GM23248 (cell line): Measurements from ENCODE around the gene OR1D5. TPM values are rescaled to one million over a fixed set of nuclear protein-coding genes. Genes with fewer than 3 reads are reported as not detected.

Source experiments
- DNase-seq: peaks from one replicate; pipeline ENCODE4 v3.0.0-alpha.2; 2015
- H2AFZ ChIP-seq: fragments of 200-600 bp; sonication (generic); 2 replicates; pipeline ENCODE4 v1.6.1; 2016; ENCODE audit warnings: antibody characterized with exemption
- H3F3A ChIP-seq: fragments of 200-600 bp; sonication (generic); 2 replicates; pipeline ENCODE4 v1.6.1; 2016; ENCODE audit warnings: mild to moderate bottlenecking, antibody characterized with exemption, mixed run types; ENCODE audit not compliant: insufficient read depth
- H3K27ac ChIP-seq: fragments of 200-600 bp; sonication (generic); 2 replicates; pipeline ENCODE4 v1.5.1; 2016; ENCODE audit warnings: mild to moderate bottlenecking
- H3K27me3 ChIP-seq: fragments of 200-600 bp; sonication (generic); replicated peaks from 2 replicates; pipeline ENCODE4 v1.6.1; 2016; ENCODE audit warnings: mild to moderate bottlenecking; ENCODE audit not compliant: insufficient read depth
- H3K36me3 ChIP-seq: fragments of 200-600 bp; sonication (generic); 2 replicates; pipeline ENCODE4 v1.6.1; 2016; ENCODE audit warnings: low read depth, mild to moderate bottlenecking
- H3K4me1 ChIP-seq: fragments of 200-600 bp; sonication (generic); 2 replicates; pipeline ENCODE4 v1.6.1; 2016; ENCODE audit warnings: mild to moderate bottlenecking; ENCODE audit not compliant: insufficient read depth
- H3K4me2 ChIP-seq: fragments of 200-600 bp; sonication (generic); one replicate; pipeline ENCODE4 v1.6.1; 2016; ENCODE audit warnings: mild to moderate bottlenecking; ENCODE audit not compliant: unreplicated experiment
- H3K4me3 ChIP-seq: fragments of 200-600 bp; sonication (generic); 2 replicates; pipeline ENCODE4 v1.5.1; 2016; ENCODE audit warnings: mild to moderate bottlenecking
- H3K79me2 ChIP-seq: fragments of 200-600 bp; sonication (generic); 2 replicates; pipeline ENCODE4 v1.6.1; 2016; ENCODE audit warnings: mild to moderate bottlenecking; ENCODE audit not compliant: insufficient read depth
- H3K9ac ChIP-seq: fragments of 200-600 bp; sonication (generic); 2 replicates; pipeline ENCODE4 v1.6.1; 2016; ENCODE audit warnings: mild to moderate bottlenecking
- H3K9me2 ChIP-seq: fragments of 200-600 bp; sonication (generic); 2 replicates; pipeline ENCODE4 v1.6.1; 2016; ENCODE audit warnings: mixed run types, mild to moderate bottlenecking, moderate library complexity; ENCODE audit not compliant: insufficient read depth
- H3K9me3 ChIP-seq: fragments of 200-600 bp; sonication (generic); one replicate; pipeline ENCODE4 v1.6.1; 2017; ENCODE audit warnings: low read depth
- H4K20me1 ChIP-seq: fragments of 200-600 bp; sonication (generic); 2 replicates; pipeline ENCODE4 v1.6.0; 2016; ENCODE audit not compliant: insufficient read depth
- EZH2 ChIP-seq: fragments of 200-600 bp; sonication (generic); IDR thresholded peaks from 2 replicates; pipeline ENCODE4 v1.6.1; 2018; ENCODE audit warnings: antibody characterized with exemption, mild to moderate bottlenecking; ENCODE audit not compliant: insufficient read depth, poor library complexity, severe bottlenecking
- EZH2phosphoT487 ChIP-seq: fragments of 200-600 bp; sonication (generic); IDR thresholded peaks from 2 replicates; pipeline ENCODE4 v1.6.1; 2018; ENCODE audit warnings: antibody characterized with exemption, moderate library complexity, mild to moderate bottlenecking, low read depth; ENCODE audit not compliant: insufficient read depth
- WGBS, 2 experiments: methylation state at CpG; one replicate each; pipeline ENCODE4 v1.1.6; 2015 to 2017; ENCODE audit warnings: low lambda C conversion rate in 2 of 2, low coverage in 1 of 2; ENCODE audit errors: missing lambda C conversion rate in 2 of 2; 5-methylcytosine and 5-hydroxymethylcytosine counted together
- in situ Hi-C: fragments of 300-500 bp; cut with MboI; formaldehyde crosslinking; loops from 2 replicates; pipeline ENCODE4 v1.15.0; 2020
- polyA plus RNA-seq: library from polyadenylated mRNA; unstranded; fragments of >200 nt; fragmentation: Nextera tagmentation; extraction: Ambion mirVana; gene quantifications from 2 replicates; pipeline ENCODE4 v1.2.1, GENCODE V29; 2016
- total RNA-seq: library from RNA; depleted of rRNA; stranded (reverse); fragments of >200 nt; shearing (Covaris generic); gene quantifications from 2 replicates; pipeline ENCODE4 v1.2.3, GENCODE V29; 2014

OR1D5 gene
- total and polyA plus RNA-seq, 2 experiments from 2014 or later = not detected

GRCh38 chr17:3035968-3036280 is 27.5 kb downstream of the OR1D5 start:
- no peaks in the 10 kb centered on the region for H3K79me2 ChIP-seq
- H3K4me1 ChIP-seq = no peaks in the 10 kb centered on the region
- no peak for DNase-seq
- no peaks in the 10 kb centered on the region for H3K9me2 ChIP-seq
- no peak overlapping the region for H3K9ac ChIP-seq
- TF ChIP-seq EZH2 = no peak
- TF ChIP-seq EZH2phosphoT487 = no peak
- H4K20me1 ChIP-seq = no peaks in the 10 kb centered on the region
- in situ Hi-C loops = loop anchor here (25.0 kb wide), 1 partner anchor 601 kb away; the partner anchor contains the start of genes CTNS and SHPK
- H3K4me2 ChIP-seq = no peak overlapping the region
- no peak overlapping the region for H3K27ac ChIP-seq
- no peaks in the 10 kb centered on the region for H3K27me3 ChIP-seq
- no peak overlapping the region for H3K4me3 ChIP-seq
- H3F3A ChIP-seq = no peaks in the 10 kb centered on the region
- no peak overlapping the region for H2AFZ ChIP-seq
- WGBS, 2 experiments = 71 to 72% methylated on average over 7 of the region's 7 CpGs
- no peaks in the 10 kb centered on the region for H3K36me3 ChIP-seq
- H3K9me3 ChIP-seq = no peaks in the 10 kb centered on the region

DNA sequence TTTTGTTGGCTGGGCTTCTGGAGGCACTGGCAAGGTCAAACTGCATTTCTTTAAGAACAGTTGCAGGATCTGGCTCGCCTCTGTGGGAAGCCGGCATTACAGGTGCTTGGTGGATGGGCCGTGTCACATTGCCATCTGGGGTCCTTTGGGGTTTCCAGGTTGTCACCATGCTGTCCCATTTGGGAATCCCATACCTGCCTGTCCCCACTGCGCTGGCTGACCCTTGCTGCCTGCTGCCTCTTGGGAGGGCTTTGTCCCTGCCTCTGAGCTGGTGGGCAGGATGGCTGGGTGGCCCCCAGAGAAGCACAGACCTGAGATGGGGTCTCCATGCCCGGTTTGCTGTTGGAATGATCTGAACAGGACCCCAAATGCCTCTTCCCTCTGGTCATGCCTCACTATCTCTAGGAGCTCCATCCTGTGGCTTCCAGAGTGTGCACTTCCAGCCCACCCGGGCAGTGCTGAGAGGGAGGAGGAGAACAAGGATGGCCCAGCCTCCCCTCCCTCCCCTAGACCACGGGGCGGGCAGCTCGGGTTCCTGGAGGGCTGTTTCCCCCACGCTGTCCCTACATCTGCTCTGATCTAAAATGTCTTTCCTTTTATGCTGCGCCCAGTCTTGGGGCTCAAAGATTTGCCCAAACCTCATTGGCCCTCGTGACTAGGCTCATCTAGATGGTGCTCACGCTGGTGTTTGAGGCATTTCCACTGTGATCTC is 28.0 kb downstream of the OR1D5 start:
- Histone ChIP-seq H3K27me3 (no peaks in the 10 kb centered on the region), H3K9ac (no peak overlapping the region), H3K4me1 (no peaks in the 10 kb centered on the region), H3K4me3 (no peak overlapping the region), H3K9me3 (no peaks in the 10 kb centered on the region), H3K9me2 (no peaks in the 10 kb centered on the region), H3K36me3 (no peaks in the 10 kb centered on the region), H3F3A (no peaks in the 10 kb centered on the region), H3K4me2 (no peak overlapping the region), H3K79me2 (no peaks in the 10 kb centered on the region), H4K20me1 (no peaks in the 10 kb centered on the region), H2AFZ (no peak overlapping the region), H3K27ac (no peak overlapping the region)
- TF ChIP-seq EZH2phosphoT487 = no peak
- no peak for TF ChIP-seq EZH2
- in situ Hi-C loops = loop anchor here (25.0 kb wide), 1 partner anchor 602 kb away; the partner anchor contains the start of genes CTNS and SHPK
- DNase-seq = no peak
- 36 to 39% methylated on average over 13 of the region's 13 CpGs for WGBS, 2 experiments

DNA sequence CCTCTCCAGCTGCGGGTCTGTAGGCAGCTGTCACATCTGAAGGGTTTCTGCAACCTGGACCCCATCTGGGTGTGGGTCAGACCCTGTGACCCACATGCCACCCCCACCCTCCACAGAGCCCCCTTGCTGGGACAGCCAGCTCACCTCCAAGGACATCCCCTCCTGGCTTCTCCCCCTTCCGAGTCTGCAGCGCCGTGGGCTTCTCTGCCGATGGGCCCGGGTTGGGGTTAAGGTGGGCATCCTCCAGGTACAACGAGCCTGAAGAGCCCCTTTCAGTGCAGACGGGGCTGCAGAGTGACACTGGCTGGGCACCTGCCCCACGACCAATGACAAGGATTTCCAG is 28.9 kb downstream of the OR1D5 start:
- no peaks in the 10 kb centered on the region for H3K9me2 ChIP-seq
- no peaks in the 10 kb centered on the region for H3K36me3 ChIP-seq
- whole genome bisulfite sequencing, 2 experiments = 53 to 56% methylated on average over 9 of the region's 9 CpGs
- no peak overlapping the region for H2AFZ ChIP-seq
- no peaks in the 10 kb centered on the region for H3F3A ChIP-seq
- no peak overlapping the region for H3K4me2 ChIP-seq
- H3K9me3 ChIP-seq = no peaks in the 10 kb centered on the region
- no peak for DNase-seq
- H3K27ac ChIP-seq = no peak overlapping the region
- no peaks in the 10 kb centered on the region for H4K20me1 ChIP-seq
- H3K4me3 ChIP-seq = no peak overlapping the region
- H3K27me3 ChIP-seq = no peaks in the 10 kb centered on the region
- no peaks in the 10 kb centered on the region for H3K79me2 ChIP-seq
- in situ Hi-C loops = loop anchor here (25.0 kb wide), 1 partner anchor 603 kb away; the partner anchor contains the start of genes CTNS and SHPK
- H3K4me1 ChIP-seq = no peaks in the 10 kb centered on the region
- H3K9ac ChIP-seq = no peak overlapping the region
- TF ChIP-seq EZH2phosphoT487 (no peak), EZH2 (no peak)

DNA sequence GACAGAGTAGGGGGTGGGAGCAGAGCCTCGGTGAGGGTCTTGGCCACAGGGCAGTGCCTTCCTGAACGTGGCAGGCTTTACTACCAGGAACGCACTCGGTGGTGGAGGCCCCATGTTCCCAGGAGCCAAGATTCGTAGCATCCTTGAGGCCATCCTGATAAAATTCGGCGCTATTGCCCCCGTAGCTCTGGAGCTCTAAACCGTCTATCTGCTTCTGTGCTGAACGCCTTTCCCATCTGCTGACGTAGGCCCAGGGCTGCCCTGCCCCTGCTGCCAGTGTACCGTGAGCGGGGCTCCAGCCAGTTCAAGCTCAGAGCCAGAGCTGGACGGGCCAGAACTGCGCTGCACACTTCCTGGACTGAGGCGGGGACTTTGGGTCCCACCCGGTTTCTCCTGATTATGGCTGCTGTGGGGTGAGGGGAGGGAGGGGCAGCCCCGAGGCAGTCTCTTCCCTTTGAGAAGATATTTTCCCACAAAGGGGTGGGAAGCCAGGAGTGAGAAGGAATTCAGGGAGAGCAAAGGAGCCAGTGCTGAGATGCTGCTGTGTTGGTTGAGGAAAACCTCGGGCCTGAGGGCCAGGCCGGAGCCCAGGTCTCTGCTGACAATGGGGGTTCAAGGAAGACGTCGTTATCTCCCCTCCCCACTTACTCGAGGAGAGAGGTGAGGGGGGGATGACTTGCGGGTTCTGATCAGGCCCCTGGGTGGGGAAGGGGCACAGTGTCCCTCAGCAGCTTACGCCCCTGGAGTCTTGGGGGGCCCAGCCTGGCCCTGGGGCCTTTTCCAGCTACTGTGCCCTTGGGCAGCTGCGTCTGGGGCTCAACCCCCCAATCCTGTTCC is 29.4 kb downstream of the OR1D5 start:
- no peaks in the 10 kb centered on the region for H3K9me2 ChIP-seq
- H3K4me3 ChIP-seq = no peak overlapping the region
- H4K20me1 ChIP-seq = no peaks in the 10 kb centered on the region
- no peaks in the 10 kb centered on the region for H3K4me1 ChIP-seq
- in situ Hi-C loops = loop anchor here (25.0 kb wide), 1 partner anchor 603 kb away; the partner anchor contains the start of genes CTNS and SHPK
- 57 to 60% methylated on average over 25 to 26 of the region's 26 CpGs for WGBS, 2 experiments
- H3K4me2 ChIP-seq = no peak overlapping the region
- no peaks in the 10 kb centered on the region for H3K27me3 ChIP-seq
- H3K9ac ChIP-seq = no peak overlapping the region
- TF ChIP-seq EZH2 (no peak), EZH2phosphoT487 (no peak)
- H3K9me3 ChIP-seq = no peaks in the 10 kb centered on the region
- H2AFZ ChIP-seq = no peak overlapping the region
- H3F3A ChIP-seq = no peaks in the 10 kb centered on the region
- H3K79me2 ChIP-seq = no peaks in the 10 kb centered on the region
- no peaks in the 10 kb centered on the region for H3K36me3 ChIP-seq
- DNase-seq = no peak
- no peak overlapping the region for H3K27ac ChIP-seq
